ENCODE measurements around the gene BCL2L2.

- TF ChIP-seq CTCF (IDR thresholded peaks at IDR 0.05) (no peak), POLR2A (IDR thresholded peaks at IDR 0.05) (no peak)
Measured at GRCh38 chr14:23269193-23269592, 37.4 kb upstream of the BCL2L2 start.
